Measurements from ENCODE around the gene NARS2.
A peak's percentile ranks its signal among the peaks of the same experiment; 100 is the strongest.

The NARS2 gene

GRCh38 chr11:78441956-78442355, 132.7 kb downstream of the NARS2 start:
- TF ChIP-seq CTCF (IDR thresholded peaks at IDR 0.05; ENCODE audit: poor library complexity, severe bottlenecking) = no peak
- H3K36me3 ChIP-seq (ENCODE audit: low read depth) = peaks cover 17% of the 10 kb centered on the region
- ATAC-seq (ENCODE audit: low read depth) = no peak
- H3K9me3 ChIP-seq (ENCODE audit: severe bottlenecking) = no peaks in the 10 kb centered on the region
- no peak overlapping the region for H3K4me3 ChIP-seq (ENCODE audit: severe bottlenecking)
- no peak for DNase-seq (ENCODE audit: low spot score)
- no peaks in the 10 kb centered on the region for H3K27me3 ChIP-seq (ENCODE audit: insufficient read depth, poor library complexity, severe bottlenecking)
- H3K27ac ChIP-seq (ENCODE audit: poor library complexity, severe bottlenecking) = no peak overlapping the region
- no peaks in the 10 kb centered on the region for H3K4me1 ChIP-seq (ENCODE audit: insufficient read depth, poor library complexity, severe bottlenecking)

- Histone ChIP-seq H3K4me3 (ENCODE audit: severe bottlenecking) (no peak overlapping the region), H3K27me3 (ENCODE audit: insufficient read depth, poor library complexity, severe bottlenecking) (no peaks in the 10 kb centered on the region), H3K9me3 (ENCODE audit: severe bottlenecking) (no peaks in the 10 kb centered on the region), H3K4me1 (ENCODE audit: insufficient read depth, poor library complexity, severe bottlenecking) (no peaks in the 10 kb centered on the region), H3K27ac (ENCODE audit: poor library complexity, severe bottlenecking) (no peak overlapping the region), H3K36me3 (ENCODE audit: low read depth) (peaks cover 21% of the 10 kb centered on the region)
- no peak for ATAC-seq (ENCODE audit: low read depth)
- no peak for DNase-seq (ENCODE audit: low spot score)
- no peak for TF ChIP-seq CTCF (IDR thresholded peaks at IDR 0.05; ENCODE audit: poor library complexity, severe bottlenecking)
Measured at GRCh38 chr11:78438298-78438975, 136.2 kb downstream of the NARS2 start.

DNA sequence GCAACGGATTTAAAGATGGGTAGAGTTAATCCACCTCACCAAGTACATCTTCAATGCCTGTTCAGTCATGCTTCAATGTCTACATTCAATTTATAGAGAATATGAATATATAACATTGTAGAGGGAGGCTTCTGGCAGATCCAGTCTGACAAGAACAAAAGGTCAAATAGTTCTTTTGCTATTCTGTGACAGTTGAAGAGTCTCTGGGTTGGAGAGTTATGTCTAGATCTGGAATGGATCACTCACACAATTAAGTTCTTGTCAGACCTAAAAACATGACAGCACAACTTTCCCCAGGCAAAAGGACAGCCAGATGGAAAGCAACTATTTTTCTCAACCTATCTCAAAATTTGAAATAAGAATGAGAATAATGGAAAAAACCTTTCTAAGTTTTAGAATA, 141.7 kb downstream of the NARS2 start:
- Histone ChIP-seq H3K9me3 (ENCODE audit: severe bottlenecking) (no peaks in the 10 kb centered on the region), H3K27ac (ENCODE audit: poor library complexity, severe bottlenecking) (no peak overlapping the region), H3K4me1 (ENCODE audit: insufficient read depth, poor library complexity, severe bottlenecking) (no peaks in the 10 kb centered on the region), H3K27me3 (ENCODE audit: insufficient read depth, poor library complexity, severe bottlenecking) (no peaks in the 10 kb centered on the region), H3K36me3 (ENCODE audit: low read depth) (peaks cover 13% of the 10 kb centered on the region), H3K4me3 (ENCODE audit: severe bottlenecking) (no peak overlapping the region)
- DNase-seq (ENCODE audit: low spot score) (no peak), ATAC-seq (ENCODE audit: low read depth) (no peak)
- TF ChIP-seq CTCF (IDR thresholded peaks at IDR 0.05; ENCODE audit: poor library complexity, severe bottlenecking) = no peak

- H3K36me3 ChIP-seq (ENCODE audit: low read depth) = peaks cover 12% of the 10 kb centered on the region
- TF ChIP-seq CTCF (IDR thresholded peaks at IDR 0.05; ENCODE audit: poor library complexity, severe bottlenecking) = peak; percentile 59
- no peak for ATAC-seq (ENCODE audit: low read depth)
- no peaks in the 10 kb centered on the region for H3K4me1 ChIP-seq (ENCODE audit: insufficient read depth, poor library complexity, severe bottlenecking)
- no peak overlapping the region for H3K27ac ChIP-seq (ENCODE audit: poor library complexity, severe bottlenecking)
- no peak for DNase-seq (ENCODE audit: low spot score)
- H3K4me3 ChIP-seq (ENCODE audit: severe bottlenecking) = no peak overlapping the region
- no peaks in the 10 kb centered on the region for H3K27me3 ChIP-seq (ENCODE audit: insufficient read depth, poor library complexity, severe bottlenecking)
- no peaks in the 10 kb centered on the region for H3K9me3 ChIP-seq (ENCODE audit: severe bottlenecking)
Measured at GRCh38 chr11:78432058-78432515, 142.6 kb downstream of the NARS2 start.

DNA sequence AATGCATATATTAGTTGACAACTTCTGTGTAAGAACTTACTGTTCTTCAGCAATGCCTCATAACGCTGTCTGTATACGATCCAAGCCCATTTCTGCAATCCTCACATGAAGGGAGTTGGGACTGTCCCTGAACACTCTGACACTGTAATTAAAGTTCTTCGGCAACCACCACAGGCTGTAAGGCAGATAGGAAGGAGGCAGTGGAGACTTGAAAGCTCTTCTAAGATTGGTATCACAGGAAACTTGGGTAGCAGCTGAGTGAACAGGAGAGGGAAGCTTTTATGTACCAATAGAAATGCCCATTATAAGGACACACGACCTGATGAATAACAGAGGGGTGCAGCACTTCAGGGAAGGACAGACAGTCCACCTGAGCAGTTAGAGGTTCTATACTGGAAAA, 145.0 kb downstream of the NARS2 start:
- Histone ChIP-seq H3K9me3 (ENCODE audit: severe bottlenecking) (no peaks in the 10 kb centered on the region), H3K36me3 (ENCODE audit: low read depth) (no peaks in the 10 kb centered on the region), H3K27me3 (ENCODE audit: insufficient read depth, poor library complexity, severe bottlenecking) (no peaks in the 10 kb centered on the region), H3K4me1 (ENCODE audit: insufficient read depth, poor library complexity, severe bottlenecking) (no peaks in the 10 kb centered on the region), H3K4me3 (ENCODE audit: severe bottlenecking) (no peak overlapping the region), H3K27ac (ENCODE audit: poor library complexity, severe bottlenecking) (no peak overlapping the region)
- TF ChIP-seq CTCF (IDR thresholded peaks at IDR 0.05; ENCODE audit: poor library complexity, severe bottlenecking) = no peak
- DNase-seq (ENCODE audit: low spot score) = no peak
- ATAC-seq (ENCODE audit: low read depth) = no peak

Data from RWPE2 (cell line).